Skeletal muscle cell (primary cell): ENCODE data around the gene ERH.
"Not testable (repeated sequence)": the region's sequence is repeated elsewhere in the genome, so short reads cannot be mapped to it uniquely, and the experiment has no call there.

Source experiments
- DNase-seq: peaks from one replicate; pipeline ENCODE4 v3.0.0-alpha.2; 2010; ENCODE audit warnings: low read depth
- H3K4me3 ChIP-seq: 2 replicates; pipeline ENCODE4 v1.5.1; 2011; ENCODE audit warnings: low read depth, mild to moderate bottlenecking, control low read depth, low read length, moderate library complexity

Gene ERH

GRCh38 chr14:69400154-69400553 lies 2.1 kb upstream of the ERH start:
- peak overlapping the region; percentile 82 for H3K4me3 ChIP-seq
- DNase-seq, result no peak

GRCh38 chr14:69399750-69400149 lies 1.7 kb upstream of the ERH start:
- DNase-seq, result no peak
- peak overlapping the region; percentile 82 for H3K4me3 ChIP-seq

GRCh38 chr14:69398818-69399210 lies 715 bp upstream of the ERH start:
- DNase-seq, result no peak
- peak overlapping the region; percentile 82 for H3K4me3 ChIP-seq

- H3K4me3 ChIP-seq, result no peak overlapping the region
- no peak for DNase-seq
Observed at GRCh38 chr14:69395929-69396328, 2.2 kb downstream of the ERH start.

- H3K4me3 ChIP-seq, result no peak overlapping the region
- DNase-seq, result no peak
Observed at GRCh38 chr14:69392481-69392880, 5.6 kb downstream of the ERH start.

GRCh38 chr14:69391400-69391799 lies 6.7 kb downstream of the ERH start:
- H3K4me3 ChIP-seq, DNase-seq: not testable (repeated sequence)

- DNase-seq, result no peak
- no peak overlapping the region for H3K4me3 ChIP-seq
Observed at GRCh38 chr14:69387311-69387710, 10.8 kb downstream of the ERH start.

GRCh38 chr14:69378274-69378673 lies 19.8 kb downstream of the ERH start:
- no peak overlapping the region for H3K4me3 ChIP-seq
- DNase-seq, result no peak

- peak; percentile 77 for DNase-seq
- H3K4me3 ChIP-seq, result no peak overlapping the region
Observed at GRCh38 chr14:69376439-69376838, 21.7 kb downstream of the ERH start.

- DNase-seq, result no peak
- H3K4me3 ChIP-seq, result no peak overlapping the region
Observed at GRCh38 chr14:69375722-69376121, 22.4 kb downstream of the ERH start.

- no peak for DNase-seq
- no peak overlapping the region for H3K4me3 ChIP-seq
Observed at GRCh38 chr14:69375182-69375581, 22.9 kb downstream of the ERH start.

- no peak overlapping the region for H3K4me3 ChIP-seq
- DNase-seq, result no peak
Observed at GRCh38 chr14:69374235-69374634, 23.9 kb downstream of the ERH start.

- DNase-seq, result no peak
- no peak overlapping the region for H3K4me3 ChIP-seq
Observed at GRCh38 chr14:69373104-69373503, 25.0 kb downstream of the ERH start.

GRCh38 chr14:69372146-69372545 lies 26.0 kb downstream of the ERH start:
- H3K4me3 ChIP-seq, result no peak overlapping the region
- no peak for DNase-seq

GRCh38 chr14:69370061-69370460 lies 28.0 kb downstream of the ERH start:
- H3K4me3 ChIP-seq, result no peak overlapping the region
- DNase-seq, result no peak

GRCh38 chr14:69368381-69368780 lies 29.7 kb downstream of the ERH start:
- no peak overlapping the region for H3K4me3 ChIP-seq
- DNase-seq, result no peak

GRCh38 chr14:69366761-69367160 lies 31.3 kb downstream of the ERH start:
- no peak for DNase-seq
- no peak overlapping the region for H3K4me3 ChIP-seq

- H3K4me3 ChIP-seq, result no peak overlapping the region
- DNase-seq, result no peak
Observed at GRCh38 chr14:69366069-69366468, 32.0 kb downstream of the ERH start.

GRCh38 chr14:69364378-69364777 lies 33.7 kb downstream of the ERH start:
- no peak for DNase-seq
- no peak overlapping the region for H3K4me3 ChIP-seq

- no peak overlapping the region for H3K4me3 ChIP-seq
- DNase-seq, result no peak
Observed at GRCh38 chr14:69363964-69364363, 34.1 kb downstream of the ERH start.

- H3K4me3 ChIP-seq, result no peak overlapping the region
- peak; percentile 11 for DNase-seq
Observed at GRCh38 chr14:69363055-69363454, 35.0 kb downstream of the ERH start.

GRCh38 chr14:69360438-69361108 lies 37.5 kb downstream of the ERH start:
- H3K4me3 ChIP-seq, result no peak overlapping the region

More at GRCh38 chr14:69360438-69361108, 37.5 kb downstream of the ERH start:
- DNase-seq, result no peak
